Left hindlimb (tissue), 1 donor: ENCODE measurements around the gene TAAR5.
"Not testable (repeated sequence)": the region's sequence is repeated elsewhere in the genome, so short reads cannot be mapped to it uniquely, and the experiment has no call there.

ENCODE experiments used
- DNase-seq: peaks from one replicate; pipeline ENCODE4 v3.0.0-alpha.2; 2018

The TAAR5 gene

GRCh38 chr6:132589454-132589853 is at the start of gene TAAR5:
TAAR5 (minus strand) TSS chr6:132589741; CDS start chr6:132589686, 55 bp downstream.
- no peak for DNase-seq

DNA sequence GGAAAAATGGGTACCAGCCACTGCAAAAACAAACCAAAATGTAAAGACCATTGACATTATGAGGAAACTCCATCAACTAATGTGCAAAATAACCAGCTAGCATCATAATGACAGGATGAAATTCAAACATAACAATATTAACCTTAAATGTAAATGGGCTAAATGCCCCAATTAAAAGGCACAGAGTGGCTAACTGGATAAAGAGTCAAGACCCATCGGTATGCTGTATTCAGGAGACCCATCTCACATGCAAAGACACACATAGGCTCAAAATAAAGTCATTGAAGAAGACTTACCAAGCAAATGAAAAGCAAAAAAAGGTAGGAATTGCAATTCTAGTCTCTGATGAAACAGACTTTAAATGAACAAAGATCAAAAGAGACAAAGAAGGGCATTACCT is 47.6 kb upstream of the TAAR5 start:
- DNase-seq, result not testable (repeated sequence)

GRCh38 chr6:132635906-132636305 is 46.4 kb upstream of the TAAR5 start:
- not testable (repeated sequence) for DNase-seq

- DNase-seq, result not testable (repeated sequence)
Measured at GRCh38 chr6:132635288-132635687, 45.7 kb upstream of the TAAR5 start.

DNA sequence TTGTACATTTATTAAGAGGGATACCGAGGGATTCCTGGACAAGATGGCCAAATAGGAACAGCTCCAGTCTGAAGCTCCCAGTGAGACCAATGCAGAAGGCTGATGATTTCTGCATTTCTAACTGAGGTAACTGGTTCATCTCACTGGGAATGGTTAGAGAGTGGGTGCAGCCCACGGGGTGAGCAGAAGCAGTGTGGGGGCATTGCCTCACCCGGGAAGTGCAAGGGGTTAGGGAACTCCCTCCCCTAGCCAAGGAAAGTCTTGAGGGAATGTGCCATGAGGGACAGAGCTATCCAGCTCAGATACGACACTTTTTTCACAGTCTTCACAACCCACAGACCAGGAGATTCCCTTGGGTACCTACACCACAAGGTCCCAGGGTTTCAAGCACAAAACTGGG is 45.3 kb upstream of the TAAR5 start:
- DNase-seq, result no peak

GRCh38 chr6:132633362-132633761 is 43.8 kb upstream of the TAAR5 start:
- no peak for DNase-seq

DNA sequence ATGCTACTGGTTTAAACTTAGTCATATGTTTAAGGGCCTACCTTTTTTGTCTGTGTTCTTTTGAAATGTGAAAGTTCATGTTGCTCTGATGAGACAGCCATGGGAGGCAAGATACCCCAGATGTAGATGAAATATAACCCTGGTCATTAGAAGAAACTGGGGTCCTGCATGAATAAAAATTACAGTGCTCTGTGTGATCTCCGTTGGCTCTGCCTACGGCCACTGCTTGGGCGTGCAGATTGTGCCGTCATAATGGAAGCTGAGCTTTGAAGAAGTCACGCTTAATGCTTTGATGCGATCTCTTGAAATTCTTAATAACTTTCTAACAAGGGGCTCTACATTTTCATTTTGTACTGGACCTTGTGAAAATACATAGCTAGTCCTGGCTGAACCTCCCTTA is 34.6 kb upstream of the TAAR5 start, which contains the start of gene TAAR2:
Gene TAAR2, minus strand, starts transcription at position 101 of the 400 bp plus-strand sequence. Its CDS starts 0 bp downstream, at position 101.
- DNase-seq, result no peak

GRCh38 chr6:132623106-132623845 is 33.7 kb upstream of the TAAR5 start:
- DNase-seq, result no peak

DNA sequence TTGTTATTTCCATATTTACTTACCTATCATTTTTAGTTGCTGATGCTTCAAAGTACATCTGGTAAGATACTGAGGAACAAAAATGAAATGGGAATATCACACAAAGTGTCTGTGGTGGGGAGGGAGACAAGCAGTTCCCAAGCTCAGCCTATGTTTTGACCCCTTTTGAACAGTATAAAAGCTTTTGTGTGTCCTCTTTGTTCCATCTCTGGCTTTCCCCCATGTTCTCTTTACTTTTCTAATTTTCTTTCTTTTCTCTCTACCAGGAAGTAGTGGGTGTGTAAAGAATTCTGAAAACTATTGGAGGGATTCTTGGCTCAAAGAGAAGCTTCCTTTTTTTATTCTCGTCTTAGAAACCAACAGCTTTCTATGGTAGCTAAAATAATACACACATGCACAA is 27.1 kb upstream of the TAAR5 start:
- no peak for DNase-seq

- DNase-seq, result no peak
Measured at GRCh38 chr6:132614554-132614953, 25.0 kb upstream of the TAAR5 start.

GRCh38 chr6:132612449-132613108 is 23.0 kb upstream of the TAAR5 start:
- DNase-seq, result no peak

GRCh38 chr6:132611616-132612015 is 22.1 kb upstream of the TAAR5 start:
- DNase-seq, result no peak

- DNase-seq, result no peak
Measured at GRCh38 chr6:132607544-132608233, 18.1 kb upstream of the TAAR5 start.

DNA sequence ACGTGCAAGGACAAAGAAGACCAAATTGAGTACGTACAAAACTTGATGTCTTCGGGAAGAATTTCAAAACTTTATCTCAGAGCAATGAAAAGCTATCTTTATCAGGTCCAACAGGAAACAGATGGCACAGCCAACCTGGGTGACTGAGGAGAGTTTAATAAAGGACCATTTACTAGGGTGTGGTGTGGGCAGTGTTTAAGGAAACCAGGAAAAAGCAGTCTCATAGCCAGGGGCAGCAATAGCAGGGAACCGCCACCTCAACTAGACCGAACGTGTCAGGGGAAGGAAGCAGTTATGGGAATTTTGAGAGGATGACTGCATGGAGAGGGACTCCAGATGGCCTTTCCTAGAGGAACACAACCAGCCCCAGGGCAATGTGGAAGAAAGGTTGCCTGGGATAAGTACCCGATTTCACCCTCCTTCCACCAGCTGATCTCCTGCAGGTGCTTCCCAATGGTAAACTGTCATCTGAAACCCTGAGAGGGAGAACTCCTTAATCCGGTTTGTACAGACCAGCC is 15.2 kb upstream of the TAAR5 start:
- no peak for DNase-seq

DNA sequence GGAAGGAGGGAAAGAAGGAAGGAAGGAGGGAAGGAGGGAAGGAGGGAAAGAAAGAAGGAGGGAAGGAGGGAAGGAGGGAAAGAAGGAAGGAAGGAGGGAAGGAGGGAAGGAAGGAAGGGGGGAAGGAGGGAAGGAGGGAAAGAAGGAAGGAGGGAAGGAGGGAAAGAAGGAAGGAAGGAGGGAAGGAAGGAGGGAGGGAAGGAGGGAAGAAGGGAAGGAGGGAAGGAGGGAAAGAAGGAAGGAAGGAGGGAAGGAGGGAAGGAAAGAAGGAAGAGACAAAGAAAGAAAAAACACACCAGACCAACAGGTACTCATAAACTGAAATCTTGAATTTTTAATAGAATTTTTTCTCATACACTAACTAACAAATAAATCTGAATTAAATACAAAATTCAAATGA is 11.4 kb upstream of the TAAR5 start:
- DNase-seq, result not testable (repeated sequence)

DNA sequence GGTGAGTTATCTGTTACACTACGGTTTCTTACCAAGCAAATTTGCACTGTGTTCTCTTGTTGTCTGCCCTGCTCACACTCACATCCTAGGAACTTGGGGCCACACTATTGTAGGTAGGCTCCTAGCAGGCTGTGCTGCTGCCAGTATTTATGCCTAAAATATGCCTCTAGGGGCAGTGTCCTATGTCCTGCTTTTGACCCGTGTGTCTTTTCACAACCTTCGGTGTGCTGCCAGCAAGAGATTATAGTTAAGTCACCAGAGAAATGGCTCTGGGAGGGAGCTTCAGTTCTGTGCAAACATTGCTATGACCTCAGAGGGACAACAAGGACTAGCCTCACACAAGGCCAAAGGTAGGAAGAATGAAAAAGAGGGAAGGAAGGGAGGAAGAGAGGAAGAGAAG is 8.9 kb upstream of the TAAR5 start:
- no peak for DNase-seq

- DNase-seq, result no peak
Measured at GRCh38 chr6:132596201-132596600, 6.7 kb upstream of the TAAR5 start.

DNA sequence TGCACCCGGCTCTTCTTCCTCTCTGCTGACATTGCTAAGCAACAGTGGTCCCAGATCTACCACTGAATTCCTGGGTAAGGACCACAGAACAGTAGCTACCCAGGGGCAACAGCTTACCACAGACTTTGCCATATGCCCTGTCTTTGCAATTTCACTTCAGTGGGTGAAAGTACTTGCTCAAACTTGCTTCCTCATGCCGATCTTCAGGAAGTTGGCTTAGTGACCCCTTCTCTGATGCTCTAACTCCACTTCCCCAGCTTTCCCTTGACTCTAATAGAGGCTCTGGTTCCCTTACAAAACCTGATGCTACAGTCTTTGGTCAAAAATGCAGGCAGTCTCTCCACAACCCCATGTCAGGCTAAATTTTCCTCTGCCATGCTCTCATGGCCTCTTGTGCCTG is 3.3 kb upstream of the TAAR5 start:
- no peak for DNase-seq

DNA sequence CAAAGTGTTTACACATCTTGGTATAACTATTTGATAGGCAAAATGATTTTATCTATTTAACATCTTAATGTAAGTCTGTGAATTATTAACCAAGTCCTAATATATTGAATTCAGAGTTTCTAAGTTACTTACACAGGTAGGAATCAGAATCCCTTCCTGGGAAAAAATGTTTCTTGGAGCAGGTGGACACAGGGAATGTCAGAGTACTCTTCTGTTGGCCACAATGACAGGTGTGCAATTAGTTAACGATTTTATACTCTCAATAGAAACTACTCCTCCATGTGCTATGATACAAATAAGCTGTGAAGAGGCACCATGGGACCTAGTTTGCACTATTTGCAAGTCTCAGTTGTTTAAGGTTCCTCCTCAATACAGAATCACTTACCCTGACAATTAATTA is 821 bp upstream of the TAAR5 start:
- no peak for DNase-seq

GRCh38 chr6:132587424-132587823 is 2.1 kb downstream of the TAAR5 start:
- DNase-seq, result no peak

DNA sequence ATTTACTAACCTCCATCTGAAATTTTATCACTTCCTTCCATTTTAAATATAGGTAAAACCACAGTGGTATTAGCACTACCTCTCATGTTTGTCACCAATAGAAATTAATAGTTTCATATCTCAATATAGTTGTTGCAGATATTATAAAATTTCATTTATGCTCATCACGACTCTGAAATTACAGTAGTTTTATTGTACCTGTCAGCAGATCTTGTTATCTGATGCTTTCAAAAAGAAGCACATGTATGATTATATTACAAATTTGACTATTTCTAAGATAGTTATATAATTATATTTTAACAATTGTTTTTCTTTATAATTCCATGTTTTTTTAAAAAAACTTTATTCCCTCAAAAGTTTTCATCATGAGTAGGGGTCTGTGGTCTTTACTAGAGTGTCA is 4.8 kb downstream of the TAAR5 start:
- DNase-seq, result no peak

DNA sequence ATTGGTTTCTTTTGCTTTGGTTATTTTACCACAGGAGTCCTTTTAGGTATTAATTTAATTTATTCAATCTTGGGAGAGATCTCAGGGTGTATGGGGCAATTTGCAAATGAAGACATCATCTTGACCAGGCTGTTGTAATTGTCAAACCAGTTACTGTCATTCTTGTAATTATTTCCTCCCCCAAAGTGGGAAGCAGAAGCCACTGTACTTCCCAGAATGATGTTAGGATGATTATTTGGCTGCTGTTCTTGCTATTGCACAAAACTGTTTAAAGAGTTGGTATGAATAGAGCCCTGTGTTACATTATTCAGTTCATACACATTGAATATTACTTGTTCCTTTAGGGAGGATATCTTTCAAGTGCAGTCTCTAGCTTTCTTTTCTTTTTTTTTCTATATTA is 17.8 kb downstream of the TAAR5 start:
- DNase-seq, result no peak

DNA sequence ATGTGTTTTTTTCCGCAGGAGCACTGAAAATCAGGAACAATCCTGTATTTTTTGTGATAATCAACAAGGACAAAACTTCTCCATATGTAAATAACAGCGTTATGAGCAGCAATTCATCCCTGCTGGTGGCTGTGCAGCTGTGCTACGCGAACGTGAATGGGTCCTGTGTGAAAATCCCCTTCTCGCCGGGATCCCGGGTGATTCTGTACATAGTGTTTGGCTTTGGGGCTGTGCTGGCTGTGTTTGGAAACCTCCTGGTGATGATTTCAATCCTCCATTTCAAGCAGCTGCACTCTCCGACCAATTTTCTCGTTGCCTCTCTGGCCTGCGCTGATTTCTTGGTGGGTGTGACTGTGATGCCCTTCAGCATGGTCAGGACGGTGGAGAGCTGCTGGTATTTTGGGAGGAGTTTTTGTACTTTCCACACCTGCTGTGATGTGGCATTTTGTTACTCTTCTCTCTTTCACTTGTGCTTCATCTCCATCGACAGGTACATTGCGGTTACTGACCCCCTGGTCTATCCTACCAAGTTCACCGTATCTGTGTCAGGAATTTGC is 19.2 kb downstream of the TAAR5 start, which contains the start of gene TAAR6:
Gene TAAR6, plus strand, starts transcription at position 102 of the 557 bp plus-strand sequence. Its CDS starts 0 bp downstream, at position 102.
- no peak for DNase-seq
